A549 (cell line): ENCODE measurements around the gene TANGO2. TPM values are rescaled to one million over a fixed set of nuclear protein-coding genes. Genes with fewer than 3 reads are reported as not detected.

Experiments used
- ATAC-seq, 2 experiments: fragments of 200-7000 bp in 1 of 2; fragments of >200 bp in 1 of 2; cut with Nextera tagmentation in 1 of 2; cut with Tn5 transposase in 1 of 2; 3 replicates each; pipeline versions ENCODE4 v1.8.0 to v1.9.1; 2018 to 2020; ENCODE audit warnings: mild to moderate bottlenecking in 1 of 2, moderate library complexity in 1 of 2
- CTCF ChIA-PET: fragments of 300-600 bp; sonication (Branson Sonifier 250); formaldehyde crosslinking; extraction: SDS; loops from one replicate; lab custom pipeline; 2021; ENCODE audit warnings: antibody characterized with exemption, inconsistent platforms; lab: Yijun Ruan, JAX
- POLR2A ChIA-PET: fragments of 350-600 bp; formaldehyde crosslinking; extraction: SDS; loops from one replicate; lab custom pipeline; 2021; ENCODE audit warnings: antibody characterized with exemption, inconsistent platforms; lab: Yijun Ruan, JAX
- DNase-seq, 2 experiments: peaks; one replicate each; pipeline versions ENCODE4 v3.0.0 to v3.0.0-alpha.2; 2011 to 2016; ENCODE audit warnings: low read depth in 1 of 2, low spot score in 1 of 2
- FAIRE-seq: peaks from 2 replicates; lab custom pipeline; 2011; peaks lifted over from hg19 to GRCh38; lab: Jason Lieb, UNC
- H3K27ac ChIP-seq, 2 experiments: fragments of >200 bp; sonication (Bioruptor Twin); formaldehyde crosslinking; 3 replicates each; pipeline ENCODE4 v1.5.1; 2016 to 2017
- H3K4me1 ChIP-seq: fragments of >200 bp; sonication (Bioruptor Twin); formaldehyde crosslinking; 3 replicates; pipeline ENCODE4 v1.6.1; 2016
- H3K4me2 ChIP-seq: fragments of >200 bp; sonication (Bioruptor Twin); formaldehyde crosslinking; 3 replicates; pipeline ENCODE4 v1.6.1; 2016
- H3K4me3 ChIP-seq: fragments of >200 bp; sonication (Bioruptor Twin); formaldehyde crosslinking; 3 replicates; pipeline ENCODE4 v1.5.1; 2016
- H3K9me3 ChIP-seq: fragments of >200 bp; sonication (Bioruptor Twin); formaldehyde crosslinking; 3 replicates; pipeline ENCODE4 v1.6.1; 2016
- ATOH8 ChIP-seq: fragments of 250-450 bp; sonication (Bioruptor Pico); IDR thresholded peaks from 2 replicates; pipeline ENCODE4 v1.5.0; 2020; ENCODE audit warnings: low read depth, mild to moderate bottlenecking, moderate library complexity
- CBX2 ChIP-seq: fragments of 200-600 bp; sonication (generic); IDR thresholded peaks from 2 replicates; pipeline ENCODE4 v1.6.1; 2016; ENCODE audit warnings: low read depth, mild to moderate bottlenecking, borderline replicate concordance
- CBX8 ChIP-seq: fragments of 200-600 bp; sonication (generic); IDR thresholded peaks from 2 replicates; pipeline ENCODE4 v1.6.1; 2016
- CHD2 ChIP-seq: fragments of 150-350 bp; IDR thresholded peaks from 2 replicates; pipeline ENCODE4 v1.6.1; 2014; ENCODE audit warnings: low read length; ENCODE audit not compliant: partially characterized antibody
- EHF ChIP-seq: fragments of 250-450 bp; sonication (Bioruptor Pico); IDR thresholded peaks from 2 replicates; pipeline ENCODE4 v1.5.0; 2020; ENCODE audit warnings: mild to moderate bottlenecking
- EP300 ChIP-seq, 2 experiments: fragments of >200 bp; sonication (Bioruptor Twin); formaldehyde crosslinking; IDR thresholded peaks; 2 replicates in 1 of 2; 3 replicates in 1 of 2; pipeline ENCODE4 v1.6.1; 2016 to 2017
- FOSB ChIP-seq: fragments of 250-450 bp; sonication (Bioruptor Pico); IDR thresholded peaks from 2 replicates; pipeline ENCODE4 v1.5.0; 2020; ENCODE audit warnings: mild to moderate bottlenecking, moderate library complexity
- FOSL2 ChIP-seq, 2 experiments: fragments of 450-650 bp in 1 of 2; fragments of >200 bp in 1 of 2; sonication (Bioruptor Twin) in 1 of 2; formaldehyde crosslinking; IDR thresholded peaks; 2 replicates each; pipeline versions ENCODE4 v1.5.0 to v1.6.1; 2016 to 2020; ENCODE audit warnings: mild to moderate bottlenecking in 1 of 2, moderate library complexity in 1 of 2
- HDAC2 ChIP-seq: fragments of 200-600 bp; sonication (generic); IDR thresholded peaks from 2 replicates; pipeline ENCODE4 v1.6.1; 2016
- HES2 ChIP-seq: fragments of >200 bp; sonication (Bioruptor Twin); formaldehyde crosslinking; IDR thresholded peaks from 2 replicates; pipeline ENCODE4 v1.6.1; 2016
- HEYL ChIP-seq: fragments of 250-450 bp; sonication (Bioruptor Pico); IDR thresholded peaks from 2 replicates; pipeline ENCODE4 v1.8.0; 2021; ENCODE audit warnings: mild to moderate bottlenecking, moderate library complexity
- HMGXB4 ChIP-seq: fragments of 250-450 bp; sonication (Bioruptor Pico); IDR thresholded peaks from 2 replicates; pipeline ENCODE4 v1.5.0; 2021; ENCODE audit warnings: mild to moderate bottlenecking, moderate library complexity, borderline replicate concordance
- JUN ChIP-seq, 2 experiments: fragments of >200 bp; sonication (Bioruptor Twin); formaldehyde crosslinking; IDR thresholded peaks; 2 replicates in 1 of 2; 3 replicates in 1 of 2; pipeline ENCODE4 v1.6.1; 2016 to 2017
- JUNB ChIP-seq: fragments of >200 bp; sonication (Bioruptor Twin); formaldehyde crosslinking; IDR thresholded peaks from 2 replicates; pipeline ENCODE4 v1.6.1; 2016
- KDM5A ChIP-seq: fragments of 200-600 bp; sonication (generic); IDR thresholded peaks from 2 replicates; pipeline ENCODE4 v1.6.1; 2016; ENCODE audit warnings: antibody characterized with exemption, mild to moderate bottlenecking
- MAX ChIP-seq: IDR thresholded peaks from 2 replicates; pipeline ENCODE4 v1.6.1; 2012
- MAZ ChIP-seq: fragments of 150-350 bp; IDR thresholded peaks from 2 replicates; pipeline ENCODE4 v1.6.1; 2014; ENCODE audit warnings: antibody characterized with exemption, low read depth, low read length, borderline replicate concordance
- MYC ChIP-seq: IDR thresholded peaks from 2 replicates; pipeline ENCODE4 v1.6.1; 2012; ENCODE audit warnings: mild to moderate bottlenecking, inconsistent platforms, low read length, improper control_type of control experiment, borderline replicate concordance
- NPAS2 ChIP-seq: fragments of 250-450 bp; sonication (Bioruptor Pico); IDR thresholded peaks from 2 replicates; pipeline ENCODE4 v1.8.0; 2022; ENCODE audit warnings: mild to moderate bottlenecking, moderate library complexity, borderline replicate concordance
- PHF8 ChIP-seq: fragments of 200-600 bp; sonication (generic); IDR thresholded peaks from 2 replicates; pipeline ENCODE4 v1.6.1; 2016; ENCODE audit warnings: low read depth, mild to moderate bottlenecking, antibody characterized with exemption, moderate library complexity, borderline replicate concordance
- POLR2A ChIP-seq: IDR thresholded peaks from 2 replicates; pipeline ENCODE4 v1.6.1; 2012; ENCODE audit warnings: mild to moderate bottlenecking, low read length
- RAD21 ChIP-seq, 2 experiments: fragments of >200 bp in 1 of 2; sonication (Bioruptor Twin) in 1 of 2; formaldehyde crosslinking in 1 of 2; IDR thresholded peaks in 1 of 2; conservative IDR thresholded peaks in 1 of 2; 2 replicates in 1 of 2; 3 replicates in 1 of 2; pipeline ENCODE4 v1.6.1; 2012 to 2018; ENCODE audit warnings: inconsistent platforms in 1 of 2
- RFX5 ChIP-seq: fragments of 450-650 bp; IDR thresholded peaks from 2 replicates; pipeline ENCODE4 v1.7.1; 2014; ENCODE audit warnings: antibody characterized with exemption, mild to moderate bottlenecking, moderate library complexity
- SREBF2 ChIP-seq: fragments of 450-650 bp; IDR thresholded peaks from 2 replicates; pipeline ENCODE4 v1.6.1; 2014; ENCODE audit warnings: mild to moderate bottlenecking, moderate library complexity
- ZC3H11A ChIP-seq: fragments of 450-650 bp; IDR thresholded peaks from 2 replicates; pipeline ENCODE4 v1.6.1; 2014; ENCODE audit warnings: antibody characterized with exemption, mild to moderate bottlenecking
- ZFP36 ChIP-seq: fragments of 450-650 bp; IDR thresholded peaks from 2 replicates; pipeline ENCODE4 v1.6.1; 2014; ENCODE audit warnings: borderline replicate concordance; ENCODE audit not compliant: partially characterized antibody
- WGBS: methylation state at CpG from one replicate; pipeline ENCODE4 v1.1.6; 2017; ENCODE audit errors: missing lambda C conversion rate; 5-methylcytosine and 5-hydroxymethylcytosine counted together
- polyA plus RNA-seq, 4 experiments: library from polyadenylated mRNA; depleted of rRNA in 3 of 4; stranded (reverse); fragments of >200 nt; fragmentation: RNase III in 1 of 4; extraction: RNeasy Plus Mini Kit Qiagen cat#74134 plus additional on column Dnase treatment in 1 of 4; gene quantifications; 2 replicates in 3 of 4; 3 replicates in 1 of 4; pipeline ENCODE4 v1.2.3, GENCODE V29; 2011 to 2017
- TF ChIP-seq, protein P1 (sequence below): fragments of 200-600 bp; sonication (generic); IDR thresholded peaks from 2 replicates; pipeline ENCODE4 v1.6.1; 2016; ENCODE audit warnings: antibody characterized with exemption, mild to moderate bottlenecking, moderate library complexity
- TF ChIP-seq, protein P2 (sequence below): IDR thresholded peaks from 2 replicates; pipeline ENCODE4 v1.6.1; 2012; ENCODE audit warnings: low read depth, borderline replicate concordance

The TANGO2 gene
- polyA plus RNA-seq, 2 of the 4 experiments (the other 2 are of a cell fraction): 13.2 to 13.8 TPM

GRCh38 chr22:19991395-19991644 is 29.6 kb upstream of the TANGO2 start:
- ChIA-PET CTCF (interaction anchor here (2.5 kb wide), 1 partner anchor 23 kb away, joined by 14 read pairs; no protein-coding TSS in a partner anchor), POLR2A (no interaction called here)
- FAIRE-seq (no peak), DNase-seq (no peak), ATAC-seq (no peak)
- Histone ChIP-seq H3K9me3 (no peaks in the 10 kb centered on the region), H3K4me2 (no peak overlapping the region), H3K4me3 (no peak overlapping the region), H3K27ac (no peak overlapping the region), H3K4me1 (peaks cover 3% of the 10 kb centered on the region; the same call in 1 of the 3 replicates)
- no peak for TF ChIP-seq HDAC2
- TF ChIP-seq RAD21 (conservative IDR thresholded peaks at IDR 0.05 in 1 of 2, IDR thresholded peaks at IDR 0.05 in 1 of 2): no peak
- TF ChIP-seq, protein P1, sequence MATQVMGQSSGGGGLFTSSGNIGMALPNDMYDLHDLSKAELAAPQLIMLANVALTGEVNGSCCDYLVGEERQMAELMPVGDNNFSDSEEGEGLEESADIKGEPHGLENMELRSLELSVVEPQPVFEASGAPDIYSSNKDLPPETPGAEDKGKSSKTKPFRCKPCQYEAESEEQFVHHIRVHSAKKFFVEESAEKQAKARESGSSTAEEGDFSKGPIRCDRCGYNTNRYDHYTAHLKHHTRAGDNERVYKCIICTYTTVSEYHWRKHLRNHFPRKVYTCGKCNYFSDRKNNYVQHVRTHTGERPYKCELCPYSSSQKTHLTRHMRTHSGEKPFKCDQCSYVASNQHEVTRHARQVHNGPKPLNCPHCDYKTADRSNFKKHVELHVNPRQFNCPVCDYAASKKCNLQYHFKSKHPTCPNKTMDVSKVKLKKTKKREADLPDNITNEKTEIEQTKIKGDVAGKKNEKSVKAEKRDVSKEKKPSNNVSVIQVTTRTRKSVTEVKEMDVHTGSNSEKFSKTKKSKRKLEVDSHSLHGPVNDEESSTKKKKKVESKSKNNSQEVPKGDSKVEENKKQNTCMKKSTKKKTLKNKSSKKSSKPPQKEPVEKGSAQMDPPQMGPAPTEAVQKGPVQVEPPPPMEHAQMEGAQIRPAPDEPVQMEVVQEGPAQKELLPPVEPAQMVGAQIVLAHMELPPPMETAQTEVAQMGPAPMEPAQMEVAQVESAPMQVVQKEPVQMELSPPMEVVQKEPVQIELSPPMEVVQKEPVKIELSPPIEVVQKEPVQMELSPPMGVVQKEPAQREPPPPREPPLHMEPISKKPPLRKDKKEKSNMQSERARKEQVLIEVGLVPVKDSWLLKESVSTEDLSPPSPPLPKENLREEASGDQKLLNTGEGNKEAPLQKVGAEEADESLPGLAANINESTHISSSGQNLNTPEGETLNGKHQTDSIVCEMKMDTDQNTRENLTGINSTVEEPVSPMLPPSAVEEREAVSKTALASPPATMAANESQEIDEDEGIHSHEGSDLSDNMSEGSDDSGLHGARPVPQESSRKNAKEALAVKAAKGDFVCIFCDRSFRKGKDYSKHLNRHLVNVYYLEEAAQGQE: no peak
- TF ChIP-seq MYC: no peak
- TF ChIP-seq FOSB: no peak
- TF ChIP-seq ATOH8 (CRISPR knock-in tag): no peak
- TF ChIP-seq CBX2: no peak
- TF ChIP-seq ZFP36: no peak
- TF ChIP-seq JUN (IDR thresholded peaks at IDR 0.05): no peak
- TF ChIP-seq CBX8: no peak

- no peak overlapping the region for H3K4me3 ChIP-seq
- CTCF ChIA-PET: interaction anchor here (1.0 to 2.5 kb wide), 2 partner anchors 23 to 26 kb away, joined by 3 to 14 read pairs; no protein-coding TSS in a partner anchor
- POLR2A ChIA-PET: no interaction called here
- no peak for ATAC-seq
- no peaks in the 10 kb centered on the region for H3K4me1 ChIP-seq
- no peak overlapping the region for H3K4me2 ChIP-seq
- WGBS: 85% methylated on average over 21 of the region's 23 CpGs
- TF ChIP-seq HMGXB4 (CRISPR knock-in tag) (no peak), JUNB (no peak), SREBF2 (no peak), EP300 (IDR thresholded peaks at IDR 0.05) (no peak), POLR2A (no peak), RFX5 (no peak)
- TF ChIP-seq, all 56 proteins: peak for 0
- FAIRE-seq (no peak), DNase-seq (no peak)
- Histone ChIP-seq H3K27ac (no peak overlapping the region), H3K9me3 (no peaks in the 10 kb centered on the region)
Observed at GRCh38 chr22:19991645-19992451, 29.1 kb upstream of the TANGO2 start.

- FAIRE-seq: no peak
- no peak overlapping the region for H3K4me3 ChIP-seq
- no peak overlapping the region for H3K27ac ChIP-seq
- no peak for DNase-seq
- WGBS: no CpG with 5 or more reads among the region's 7 CpGs
- no peaks in the 10 kb centered on the region for H3K9me3 ChIP-seq
- ChIA-PET CTCF (interaction anchor here (1.0 kb wide), 1 partner anchor 27 kb away, joined by 3 read pairs; no protein-coding TSS in a partner anchor), POLR2A (no interaction called here)
- no peaks in the 10 kb centered on the region for H3K4me1 ChIP-seq
- no peak overlapping the region for H3K4me2 ChIP-seq
- ATAC-seq: no peak
- TF ChIP-seq CHD2 (no peak), EHF (no peak), MAZ (no peak), HEYL (CRISPR knock-in tag) (no peak), SREBF2 (no peak), EP300 (IDR thresholded peaks at IDR 0.05) (no peak), PHF8 (no peak), MAX (no peak), ZC3H11A (no peak), KDM5A (no peak), FOSL2 (IDR thresholded peaks at IDR 0.05) (no peak), FOSL2 (CRISPR knock-in tag; IDR thresholded peaks at IDR 0.05) (no peak), CBX2 (no peak), HES2 (no peak), NPAS2 (no peak)
- TF ChIP-seq, protein P2, sequence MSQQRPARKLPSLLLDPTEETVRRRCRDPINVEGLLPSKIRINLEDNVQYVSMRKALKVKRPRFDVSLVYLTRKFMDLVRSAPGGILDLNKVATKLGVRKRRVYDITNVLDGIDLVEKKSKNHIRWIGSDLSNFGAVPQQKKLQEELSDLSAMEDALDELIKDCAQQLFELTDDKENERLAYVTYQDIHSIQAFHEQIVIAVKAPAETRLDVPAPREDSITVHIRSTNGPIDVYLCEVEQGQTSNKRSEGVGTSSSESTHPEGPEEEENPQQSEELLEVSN: no peak
Observed at GRCh38 chr22:19992481-19992911, 28.4 kb upstream of the TANGO2 start.
